EL (cell line): ENCODE data around the gene TMED9.
"Not testable (repeated sequence)": the region's sequence is repeated elsewhere in the genome, so short reads cannot be mapped to it uniquely, and the experiment has no call there.

Source experiments
- DNase-seq: peaks from one replicate; pipeline ENCODE4 v3.0.0-alpha.2; 2016

Gene TMED9

GRCh38 chr5:177592010-177592834, at the start of gene TMED9:
Gene TMED9 (plus strand): TSS chr5:177592203. CDS start chr5:177592215, 12 bp downstream.
- peak; percentile 82 for DNase-seq

DNA sequence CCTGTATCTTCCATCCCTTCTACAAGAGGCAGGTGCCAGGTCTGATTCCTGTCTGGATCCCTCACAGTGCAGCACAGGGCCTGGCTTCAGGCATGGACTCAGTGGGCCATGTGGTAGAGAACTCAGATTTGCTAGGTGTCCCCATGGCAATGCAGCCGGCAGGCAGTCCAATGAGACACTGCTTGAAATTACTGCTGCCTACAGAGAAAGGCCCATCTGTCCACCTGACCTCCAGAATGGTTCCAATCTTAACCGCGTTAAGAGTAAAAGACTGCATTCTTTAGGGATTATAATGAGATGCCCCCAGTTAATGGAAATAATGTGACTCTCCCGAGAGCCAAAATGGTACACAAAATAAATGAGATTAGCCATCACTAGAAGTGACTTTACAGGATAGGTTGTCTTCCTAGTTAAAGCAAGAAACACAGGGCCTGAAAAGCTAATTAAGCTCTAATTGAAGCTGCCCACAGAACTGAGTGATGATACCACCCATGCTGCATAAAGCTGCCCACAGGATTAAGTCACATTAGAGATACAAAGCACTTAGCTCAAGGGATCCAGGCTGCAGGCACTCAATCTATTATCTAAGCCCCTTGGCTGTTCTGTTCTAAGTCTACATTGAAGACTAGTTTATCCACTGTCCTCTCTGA, 49.1 kb upstream of the TMED9 start:
- DNase-seq = no peak

- peak; percentile 76 for DNase-seq
These were observed 46.3 kb upstream of the TMED9 start for GRCh38 chr5:177545487-177546257.

DNA sequence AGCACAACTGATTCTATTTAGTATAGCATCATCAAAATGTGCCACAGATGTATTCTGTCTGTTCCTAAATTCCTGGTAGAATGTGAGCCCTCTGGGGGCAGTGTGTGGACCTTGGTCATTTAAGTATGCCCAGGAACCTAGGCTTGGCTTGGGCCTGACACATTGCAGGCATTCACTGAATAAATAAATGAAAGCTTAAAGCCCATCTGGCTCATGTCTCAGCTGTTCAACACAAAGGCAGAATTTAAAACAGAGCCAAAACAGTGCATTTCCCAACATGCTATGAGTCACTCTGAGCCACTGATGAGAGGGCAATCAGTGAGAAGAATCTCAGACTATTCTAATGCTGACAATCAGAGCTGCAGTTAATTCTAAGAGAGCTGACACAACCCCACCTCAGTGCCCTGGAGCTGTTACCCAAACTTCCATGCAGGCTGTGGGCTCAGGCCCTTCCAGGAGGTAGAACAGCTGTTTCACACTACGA, 45.7 kb upstream of the TMED9 start:
- peak; percentile 98 for DNase-seq

DNA sequence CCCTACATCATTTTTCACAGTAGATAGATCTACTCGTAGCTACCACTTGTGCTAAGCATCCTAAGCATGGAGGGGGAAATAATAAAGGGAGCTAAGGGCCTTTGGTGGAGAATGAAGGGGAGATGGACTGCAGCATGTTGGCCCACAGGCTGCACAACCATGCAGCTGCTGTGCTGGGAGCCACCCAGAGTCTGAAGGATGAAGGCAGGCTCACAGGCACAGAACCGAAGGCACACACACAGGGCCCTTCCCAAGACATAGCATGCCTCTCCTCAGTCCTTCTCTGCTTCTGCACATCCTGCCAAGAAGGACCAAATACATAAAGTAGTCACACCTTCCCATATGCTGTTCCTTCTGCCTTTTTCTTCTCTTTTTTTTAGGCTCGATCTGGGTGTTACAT, 44.3 kb upstream of the TMED9 start:
- no peak for DNase-seq

GRCh38 chr5:177548495-177548894, 43.5 kb upstream of the TMED9 start:
- DNase-seq = no peak

DNA sequence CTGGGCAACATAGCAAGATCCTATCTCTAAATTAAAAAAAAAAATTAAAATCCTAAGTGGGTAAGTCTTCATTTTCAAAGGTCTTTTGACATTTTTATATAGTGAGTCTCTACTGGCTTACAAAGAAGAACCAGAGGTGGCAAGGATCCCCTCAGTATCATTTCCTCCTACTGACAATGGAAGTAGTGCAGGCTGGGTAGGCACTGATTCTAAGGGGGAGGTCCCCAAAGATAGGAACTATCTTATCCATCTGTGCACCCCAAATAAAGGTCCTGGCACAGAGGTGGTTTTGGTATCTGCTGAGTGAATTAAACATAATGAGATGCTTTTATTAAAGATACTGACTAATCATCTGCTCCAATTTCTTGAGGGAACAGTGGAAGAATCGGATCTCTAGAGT, 41.9 kb upstream of the TMED9 start:
- no peak for DNase-seq

GRCh38 chr5:177552839-177553455, 39.1 kb upstream of the TMED9 start:
- peak; percentile 51 for DNase-seq

- DNase-seq = peak; percentile 26
These were observed 38.2 kb upstream of the TMED9 start for GRCh38 chr5:177553671-177554429.

DNA sequence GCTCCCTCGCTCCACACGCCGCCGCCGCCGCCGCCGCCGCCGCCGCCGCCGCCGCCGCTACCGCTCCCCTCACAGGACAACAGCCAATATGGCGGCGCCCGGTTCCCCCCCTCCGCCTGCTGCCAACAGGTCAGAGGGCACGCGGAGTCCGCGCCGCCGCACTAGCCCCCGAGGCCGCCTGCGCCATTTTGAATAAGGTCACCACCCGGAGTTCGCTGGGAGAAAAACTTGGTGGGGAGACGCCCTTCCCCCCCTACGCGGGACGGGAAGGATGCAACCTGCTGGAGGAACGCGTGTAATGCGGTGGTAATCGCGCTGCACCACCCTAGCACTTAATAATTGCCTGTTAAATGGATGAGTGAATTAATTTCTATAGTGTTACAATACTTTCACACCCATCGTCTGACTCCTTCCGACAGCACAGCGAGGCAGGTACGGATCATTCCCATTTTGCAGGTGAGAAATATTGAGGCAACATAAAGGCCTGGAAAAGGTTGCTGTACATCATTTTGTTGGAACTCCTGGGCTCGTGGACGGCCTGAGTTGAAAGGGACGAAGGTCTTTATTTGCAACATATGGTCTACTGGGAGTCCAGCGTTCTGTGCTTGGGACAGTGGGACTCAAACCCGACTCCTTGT, 37.4 kb upstream of the TMED9 start, which contains the start of gene FAM193B:
Gene FAM193B (minus strand): TSS at position 90 of the 638 bp plus-strand sequence. CDS start 105 bp downstream, outside the sequence.
- DNase-seq = peak; percentile 91

DNA sequence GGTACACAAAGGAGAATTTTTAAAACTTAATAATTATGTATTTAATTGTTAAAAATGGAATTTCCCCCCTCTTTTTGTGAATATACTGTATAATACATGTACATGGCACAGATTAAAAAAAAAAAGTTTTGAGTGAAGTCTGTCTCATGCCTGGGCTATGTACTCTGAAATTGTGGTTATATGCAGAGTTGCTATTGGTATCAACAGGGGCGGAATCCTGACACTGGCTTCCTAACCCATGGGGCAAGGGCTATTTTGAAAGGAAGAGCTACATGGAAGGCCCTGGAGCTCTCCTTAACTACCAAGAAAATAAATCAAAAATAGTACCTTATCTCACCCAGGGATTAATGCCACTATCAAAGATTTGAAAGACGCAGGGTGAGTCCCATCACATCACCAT, 36.8 kb upstream of the TMED9 start:
- DNase-seq = no peak

DNA sequence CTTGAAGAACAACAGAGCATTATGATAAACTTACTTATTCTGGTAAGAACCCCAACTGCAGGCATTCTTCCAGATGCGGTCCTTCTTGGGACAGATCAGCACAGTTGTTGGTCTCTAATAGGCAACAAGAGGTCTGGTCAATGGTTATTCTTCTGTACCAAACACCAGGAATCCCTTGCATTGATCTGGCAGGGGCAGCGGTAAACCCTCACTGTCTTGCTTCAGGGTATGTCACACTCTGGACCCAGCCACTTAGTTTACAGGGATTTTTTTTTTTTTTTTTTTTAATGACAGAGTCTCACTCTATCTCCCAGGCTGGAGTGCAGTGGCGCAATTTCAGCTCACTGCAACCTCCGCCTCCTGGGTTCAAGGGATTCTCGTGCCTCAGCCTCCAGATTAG, 36.3 kb upstream of the TMED9 start:
- no peak for DNase-seq

GRCh38 chr5:177557041-177557647, 34.9 kb upstream of the TMED9 start:
- peak; percentile 35 for DNase-seq

DNA sequence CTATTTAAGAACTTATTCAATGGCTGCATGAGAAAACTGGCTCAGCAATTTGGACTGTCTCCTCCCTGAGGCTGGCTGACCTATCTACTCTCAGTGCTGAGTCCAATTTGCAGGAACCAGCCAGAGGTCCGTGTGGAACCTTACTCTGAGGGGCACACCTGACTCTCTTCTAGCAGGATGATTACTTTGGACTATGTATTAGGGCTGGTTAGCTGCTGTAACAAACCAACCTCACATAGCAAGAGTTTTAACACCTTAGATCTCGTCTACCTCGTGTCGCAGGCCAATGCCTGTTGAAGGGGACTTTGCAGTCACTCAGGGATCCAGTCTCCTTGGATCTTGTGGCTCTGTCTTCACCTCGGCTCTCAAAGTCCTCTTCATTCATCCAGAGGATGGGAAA, 34.2 kb upstream of the TMED9 start:
- no peak for DNase-seq

GRCh38 chr5:177559446-177559941, 32.5 kb upstream of the TMED9 start:
- not testable (repeated sequence) for DNase-seq

DNA sequence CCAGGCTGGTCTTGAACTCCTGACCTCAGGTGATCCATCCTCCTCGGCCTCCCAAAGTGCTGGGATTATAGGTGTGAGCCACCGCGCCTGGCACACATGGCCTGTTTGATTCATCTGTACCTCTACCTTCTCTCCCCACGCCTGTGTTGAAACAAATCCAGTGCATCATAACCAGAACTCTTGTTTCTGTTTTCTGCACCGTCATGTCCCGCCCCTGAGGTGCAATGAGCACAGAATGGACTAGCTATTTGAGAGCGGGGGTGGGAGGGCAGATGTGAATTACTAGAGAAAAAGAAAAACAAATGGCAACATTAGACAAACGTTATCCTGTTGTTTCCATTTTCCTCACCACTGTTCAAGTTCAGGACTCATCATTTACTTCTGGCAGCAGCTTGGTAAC, 27.0 kb upstream of the TMED9 start:
- DNase-seq = no peak

GRCh38 chr5:177568326-177568725, 23.7 kb upstream of the TMED9 start:
- no peak for DNase-seq

DNA sequence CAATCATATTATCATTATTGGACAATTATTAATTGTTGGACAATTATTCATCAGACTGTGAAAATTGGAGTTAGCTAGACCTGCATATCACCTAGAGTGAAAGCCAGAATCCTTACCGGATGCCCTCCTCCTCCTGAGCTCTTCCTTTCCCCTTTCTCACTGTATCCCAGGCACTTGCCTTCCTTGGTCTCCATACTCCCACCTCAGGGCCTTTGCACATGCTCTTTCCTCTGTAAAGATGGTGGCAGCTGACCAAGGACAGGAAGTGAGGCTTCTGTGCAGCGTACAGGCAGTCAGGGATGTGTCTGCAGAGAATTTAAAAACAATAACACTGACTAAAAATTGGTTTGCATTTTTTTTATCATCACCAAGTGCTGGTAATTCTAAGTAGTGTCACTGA, 22.1 kb upstream of the TMED9 start:
- DNase-seq = no peak

GRCh38 chr5:177575488-177575887, 16.5 kb upstream of the TMED9 start:
- no peak for DNase-seq

GRCh38 chr5:177576169-177576568, 15.8 kb upstream of the TMED9 start:
- no peak for DNase-seq

- no peak for DNase-seq
These were observed 13.7 kb upstream of the TMED9 start for GRCh38 chr5:177578316-177578715.
